Measurements from ENCODE around the gene THOP1.

The THOP1 gene

GRCh38 chr19:2854849-2855248 is 69.5 kb downstream of the THOP1 start:
- DNase-seq (ENCODE audit: low read depth): no peak

GRCh38 chr19:2856457-2857050 is 71.3 kb downstream of the THOP1 start:
- no peak for DNase-seq (ENCODE audit: low read depth)

GRCh38 chr19:2858864-2859263 is 73.6 kb downstream of the THOP1 start:
- DNase-seq (ENCODE audit: low read depth): no peak

GRCh38 chr19:2863816-2864215 is 78.5 kb downstream of the THOP1 start:
- DNase-seq (ENCODE audit: low read depth): no peak
